ENCODE results near the gene TENM4.

TENM4 gene

DNA sequence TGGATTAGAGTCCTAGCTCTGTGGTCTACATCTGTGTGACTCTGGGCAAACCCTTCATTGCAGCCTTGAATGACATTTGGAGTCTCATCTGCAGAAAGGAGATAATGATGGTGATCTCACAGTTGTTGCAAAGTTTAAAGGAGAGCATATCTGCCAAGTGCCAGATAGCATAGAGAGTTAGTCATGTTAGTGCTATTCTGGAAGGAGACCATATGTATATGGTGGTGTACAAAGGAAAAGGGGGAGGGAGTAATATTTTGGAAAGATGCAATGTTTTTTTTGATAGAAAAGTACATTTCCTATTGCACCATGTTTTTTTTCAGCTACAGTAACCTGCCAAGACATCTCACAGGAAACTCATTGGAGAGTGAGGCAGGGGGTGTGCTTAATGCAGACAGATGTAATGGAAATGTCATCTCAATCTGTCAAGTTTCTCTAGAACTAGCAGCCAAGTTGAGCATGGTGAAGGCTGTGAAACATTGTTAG lies 774.1 kb downstream of the TENM4 start:
- DNase-seq = no peak

GRCh38 chr11:78664636-78665035 lies 776.2 kb downstream of the TENM4 start:
- no peak for DNase-seq

DNA sequence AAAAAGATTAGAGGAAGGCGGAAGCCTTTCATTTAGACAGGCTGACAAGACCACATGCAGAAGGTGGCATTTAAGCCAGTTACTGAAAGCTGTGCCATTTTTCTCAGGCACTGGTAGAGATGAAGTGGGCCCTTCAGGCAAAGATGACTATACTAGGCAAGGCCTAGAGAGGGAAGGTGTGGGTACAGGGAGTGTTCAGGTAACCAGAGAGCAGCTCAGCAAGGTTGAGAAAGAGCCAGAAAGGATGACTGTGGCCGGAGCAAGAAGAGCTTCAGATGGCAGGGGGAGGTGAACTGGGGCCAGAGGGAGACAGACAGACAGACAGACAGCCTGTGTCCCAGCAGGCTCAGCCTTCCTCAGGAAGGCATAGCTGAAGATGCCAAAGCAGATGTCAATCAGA lies 778.0 kb downstream of the TENM4 start:
- no peak for DNase-seq

DNA sequence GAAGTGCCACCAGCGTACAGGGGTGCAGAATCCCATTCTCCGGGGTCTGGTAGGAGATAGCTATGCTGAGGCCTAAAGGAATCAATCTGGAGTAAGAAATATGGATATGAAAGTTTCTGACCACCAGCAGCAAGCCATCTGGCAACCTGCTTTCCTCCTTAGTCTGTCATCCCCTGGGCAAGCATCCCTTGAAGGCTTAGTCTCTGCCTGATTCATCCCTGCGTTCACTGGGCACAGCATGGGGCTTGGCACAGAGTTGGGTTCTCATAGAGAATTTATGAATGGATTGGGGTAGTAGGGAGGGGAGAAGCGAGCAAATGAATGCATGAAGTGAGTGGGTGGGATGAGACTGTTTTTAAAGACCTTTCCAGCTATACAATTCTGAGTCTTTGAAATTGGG lies 780.4 kb downstream of the TENM4 start:
- no peak for DNase-seq

- no peak for DNase-seq
Observed at GRCh38 chr11:78659326-78660270, 781.2 kb downstream of the TENM4 start.

DNA sequence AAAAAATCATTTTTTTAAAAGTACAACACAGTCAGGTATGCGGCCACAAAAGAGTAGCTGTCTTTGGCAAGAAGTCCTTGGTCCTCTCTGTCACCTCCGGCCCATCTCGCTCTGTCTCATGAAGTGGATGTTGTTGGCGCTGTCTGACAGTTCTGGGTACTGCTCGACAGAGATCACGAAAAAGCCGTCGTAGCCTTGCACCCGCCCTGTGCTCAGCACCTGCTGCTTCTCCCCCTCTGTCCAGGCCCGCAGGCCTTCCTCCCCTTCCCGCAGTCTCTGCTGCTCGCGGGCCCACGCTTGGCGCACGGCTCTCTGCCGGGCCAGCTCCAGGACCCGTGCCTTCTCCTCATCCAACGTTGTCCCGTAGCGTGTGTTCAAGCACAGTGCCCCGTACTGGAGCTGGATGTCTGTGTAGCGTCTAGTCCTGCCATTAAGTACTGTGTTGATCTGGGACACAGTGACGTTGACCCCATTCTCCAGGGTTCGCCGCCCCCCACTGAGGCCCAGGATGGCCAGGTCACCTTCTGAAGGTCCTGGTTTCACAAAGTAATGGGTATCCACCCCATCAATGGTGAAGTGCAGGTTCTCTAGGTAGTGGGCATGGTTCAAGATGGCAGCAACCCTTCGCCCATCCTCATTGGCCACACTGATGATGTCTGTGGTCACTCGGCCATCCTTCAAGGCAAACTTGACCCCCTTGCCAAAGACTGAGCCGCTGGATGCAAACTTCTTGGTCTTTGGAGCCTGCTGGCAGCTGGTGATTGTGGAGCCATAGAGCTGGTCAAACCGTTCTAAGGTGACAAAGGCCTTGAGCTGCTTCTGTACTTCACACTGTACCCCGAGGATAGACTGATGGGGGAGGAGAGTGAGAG lies 782.6 kb downstream of the TENM4 start:
- DNase-seq = no peak

DNA sequence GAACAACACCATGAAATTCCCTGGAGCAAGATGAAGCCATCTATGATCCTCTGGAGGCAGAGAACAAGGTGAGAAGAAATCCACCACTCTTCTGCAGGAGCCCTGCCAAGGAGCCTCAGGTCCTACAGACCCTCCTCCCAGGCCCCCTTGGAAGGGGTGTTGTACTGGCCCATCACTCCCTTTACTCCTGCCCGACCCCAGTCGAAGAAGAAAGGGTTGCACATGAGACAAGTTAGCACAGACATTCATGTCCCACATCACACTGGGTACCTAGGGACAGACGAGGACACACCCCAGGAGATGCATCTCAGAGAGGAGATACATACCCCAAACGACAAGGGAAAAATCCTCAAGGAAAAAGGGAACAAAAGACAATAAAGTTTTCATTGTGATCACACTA lies 783.4 kb downstream of the TENM4 start:
- DNase-seq = no peak

- DNase-seq = no peak
Observed at GRCh38 chr11:78656984-78657383, 783.8 kb downstream of the TENM4 start.

- no peak for DNase-seq
Observed at GRCh38 chr11:78656327-78656726, 784.5 kb downstream of the TENM4 start.

GRCh38 chr11:78655561-78655960 lies 785.3 kb downstream of the TENM4 start:
- no peak for DNase-seq

DNA sequence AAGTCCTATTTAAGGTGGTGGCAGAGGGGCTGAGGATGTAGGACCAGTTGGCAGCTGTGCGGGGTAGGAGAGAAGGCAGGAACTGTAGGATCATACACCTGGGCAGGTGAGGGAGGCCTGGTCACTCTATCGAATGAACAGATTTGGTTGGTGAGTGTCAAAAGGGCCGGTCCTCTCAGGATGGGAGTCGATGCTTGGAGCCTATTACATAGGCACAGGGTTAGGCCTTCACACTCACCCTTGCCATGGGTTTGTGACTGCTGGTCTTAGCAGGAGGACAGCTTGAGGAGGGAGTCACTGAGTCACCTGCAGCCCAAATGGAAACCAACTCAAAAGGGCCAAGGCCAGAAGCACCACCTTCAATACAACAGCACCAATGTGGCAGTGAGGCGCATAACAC lies 786.0 kb downstream of the TENM4 start:
- no peak for DNase-seq

DNA sequence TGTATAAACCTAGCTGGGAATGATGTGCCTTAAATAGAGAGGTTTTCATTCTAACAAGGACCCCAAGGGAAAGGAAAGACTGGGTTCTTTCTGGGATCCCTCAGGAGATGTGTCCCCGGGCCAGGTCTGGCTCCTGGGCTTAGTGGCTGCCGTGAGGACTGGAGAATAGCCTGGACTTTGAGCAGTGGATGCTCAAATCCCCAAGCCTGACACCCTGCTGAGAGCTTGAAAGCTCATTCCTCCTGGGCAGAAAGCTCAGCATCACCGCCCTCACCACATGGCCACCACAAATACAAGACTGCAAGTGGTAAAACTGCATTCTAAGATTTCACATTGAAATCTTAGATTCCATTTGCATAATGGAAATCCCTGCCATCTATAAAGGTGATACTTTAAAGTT lies 786.8 kb downstream of the TENM4 start:
- DNase-seq = no peak

GRCh38 chr11:78653294-78653909 lies 787.4 kb downstream of the TENM4 start:
- DNase-seq = no peak

- no peak for DNase-seq
Observed at GRCh38 chr11:78652843-78653239, 788.0 kb downstream of the TENM4 start.

GRCh38 chr11:78651923-78652842 lies 788.6 kb downstream of the TENM4 start:
- no peak for DNase-seq

DNA sequence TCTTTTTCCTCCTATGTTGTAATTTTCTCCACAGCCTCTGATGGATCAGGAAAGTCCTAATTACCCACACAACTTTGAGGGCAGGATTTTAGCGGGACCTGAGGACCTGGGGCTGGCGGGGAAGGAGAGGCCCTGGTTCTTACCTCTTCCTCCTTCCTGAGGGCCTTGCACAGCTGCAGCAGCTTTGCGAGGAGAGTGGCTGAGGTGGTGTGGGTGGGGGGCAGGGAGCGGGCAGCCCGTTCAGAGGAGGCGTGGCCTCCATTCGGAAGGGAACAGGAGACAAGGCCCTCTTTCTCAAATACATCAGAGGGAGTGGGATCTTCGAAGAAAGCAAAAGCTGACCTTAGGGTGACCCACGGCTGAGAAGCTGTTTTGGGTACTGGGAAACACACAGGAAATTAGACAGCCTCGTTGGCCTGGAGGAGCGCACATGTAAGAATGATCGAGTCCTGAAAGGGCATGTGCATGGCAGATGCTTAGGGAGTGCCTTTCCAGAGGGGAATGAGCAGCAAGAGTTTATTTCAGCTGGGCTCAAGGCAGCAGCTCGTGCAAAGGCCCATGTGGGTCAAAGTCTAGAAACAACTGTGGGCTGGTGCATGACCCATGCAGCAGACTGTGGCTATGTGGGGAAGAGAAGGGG lies 789.6 kb downstream of the TENM4 start:
- no peak for DNase-seq

- no peak for DNase-seq
Observed at GRCh38 chr11:78649361-78650215, 791.2 kb downstream of the TENM4 start.

- no peak for DNase-seq
Observed at GRCh38 chr11:78647986-78648875, 792.6 kb downstream of the TENM4 start.

DNA sequence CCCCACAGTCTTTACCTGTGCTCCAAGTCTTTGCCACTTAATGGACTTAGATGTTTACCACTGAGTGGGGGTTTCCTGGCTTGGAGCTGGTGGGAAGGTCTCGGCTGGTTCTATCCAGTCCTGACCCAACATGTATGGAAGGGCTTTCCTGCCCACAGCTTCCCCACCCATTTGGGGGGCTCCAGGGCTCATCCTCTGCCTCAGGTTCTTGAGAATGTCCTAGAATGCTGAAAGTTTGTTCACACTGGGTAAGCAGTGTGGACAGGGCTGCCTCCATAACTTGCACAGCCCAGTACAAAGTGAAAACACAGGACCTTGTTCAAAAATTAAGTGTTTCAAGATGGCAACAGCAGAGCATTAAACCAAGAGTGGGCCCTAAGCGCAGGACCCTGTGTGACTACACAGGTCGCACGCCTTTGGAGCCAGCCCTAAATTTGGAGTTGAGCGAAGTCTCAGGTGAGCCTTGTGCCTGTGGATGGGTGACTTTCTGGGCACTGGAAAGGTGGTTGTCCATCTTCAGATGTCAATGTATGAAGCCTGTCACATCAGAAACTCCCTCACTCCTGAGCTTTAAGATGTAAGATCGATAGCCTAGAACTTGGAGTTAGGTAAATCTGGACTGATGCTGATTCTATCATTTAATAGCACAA lies 793.4 kb downstream of the TENM4 start:
- DNase-seq = no peak

Measured in NCI-H1694 (cell line).